SIG-M5 treated with dmso at 0.1 percent for 504 hours (cell line): ENCODE measurements around the gene ADARB2.
"Not testable (repeated sequence)": the region's sequence is repeated elsewhere in the genome, so short reads cannot be mapped to it uniquely, and the experiment has no call there.

ENCODE experiments used
- DNase-seq: peaks from one replicate; lab custom pipeline; 2025; ENCODE audit not compliant: unreplicated experiment; lab: John Stamatoyannopoulos, UW

Gene ADARB2

DNA sequence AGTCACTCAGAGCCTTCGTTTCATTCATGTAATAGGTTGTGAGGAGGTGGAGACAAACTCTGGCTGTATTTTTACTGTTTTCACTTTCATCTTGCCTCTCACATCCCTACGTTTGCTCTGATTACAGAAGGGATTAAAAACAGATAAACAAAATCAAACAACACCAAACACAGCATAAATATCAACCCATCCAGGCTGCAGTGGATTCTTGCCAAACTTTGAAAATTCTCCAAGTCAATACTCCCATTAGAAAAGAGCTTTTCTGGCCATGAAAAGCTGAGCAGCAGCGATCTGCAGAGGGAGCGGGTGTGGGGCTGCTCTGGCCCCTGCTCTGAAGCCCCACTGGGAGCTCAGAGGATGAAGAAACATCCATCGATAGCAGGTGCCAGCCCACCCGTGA is 397.9 kb downstream of the ADARB2 start:
- DNase-seq = no peak

- DNase-seq = no peak
Observed at GRCh38 chr10:1335642-1336041, 401.7 kb downstream of the ADARB2 start.

GRCh38 chr10:1333981-1334380 is 403.3 kb downstream of the ADARB2 start:
- DNase-seq = no peak

- DNase-seq = no peak
Observed at GRCh38 chr10:1331560-1331959, 405.8 kb downstream of the ADARB2 start.

DNA sequence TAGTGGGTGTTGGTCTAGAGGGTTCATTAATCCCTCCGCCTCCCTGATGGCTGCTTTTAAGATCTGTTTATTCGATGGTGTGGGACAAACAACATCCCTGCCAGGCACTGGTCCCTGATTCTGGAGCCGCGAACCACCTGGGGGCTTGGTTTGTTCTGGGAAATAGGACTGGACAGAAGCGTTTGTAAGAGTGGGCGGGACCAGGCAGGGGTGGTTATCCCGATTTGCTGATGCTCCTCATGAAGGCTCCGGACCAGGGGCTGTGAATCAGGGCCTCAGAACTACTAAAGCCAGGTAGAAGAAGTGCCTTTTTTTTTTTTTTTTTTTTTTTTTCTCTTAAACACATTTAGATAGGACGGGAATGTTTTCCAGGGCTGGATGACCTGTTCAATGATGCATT is 407.7 kb downstream of the ADARB2 start:
- no peak for DNase-seq

DNA sequence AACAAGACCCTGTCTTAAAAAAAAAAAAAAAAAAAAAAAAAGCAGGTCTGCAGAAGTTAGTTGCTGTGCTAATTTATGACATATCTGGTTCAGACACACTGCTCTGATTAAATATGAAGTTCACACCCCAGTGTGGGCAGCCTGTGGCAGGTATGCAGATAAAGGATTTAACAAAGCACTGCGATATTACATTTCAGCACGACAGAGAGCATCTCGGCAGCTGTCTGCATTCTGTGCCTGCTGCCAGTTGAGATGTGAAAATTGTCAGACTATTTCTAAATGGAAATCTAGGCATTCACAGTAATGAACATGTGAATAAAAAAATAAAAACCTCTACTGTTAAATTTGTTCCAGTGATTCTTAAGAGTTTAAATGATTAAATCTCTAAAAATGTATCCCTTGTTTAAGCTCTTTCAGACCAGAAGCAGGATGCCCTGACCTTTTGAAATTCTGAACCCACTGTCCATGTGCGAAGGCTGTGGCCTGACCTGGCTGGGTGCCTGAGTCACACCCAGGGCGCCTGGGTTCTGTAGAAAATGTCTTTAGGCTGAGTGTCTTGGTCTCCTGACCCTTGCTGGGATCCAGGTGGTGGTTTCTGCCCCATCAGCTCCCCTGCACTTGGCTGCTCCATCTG is 408.2 kb downstream of the ADARB2 start:
- no peak for DNase-seq

GRCh38 chr10:1328161-1328823 is 409.0 kb downstream of the ADARB2 start:
- DNase-seq = no peak

DNA sequence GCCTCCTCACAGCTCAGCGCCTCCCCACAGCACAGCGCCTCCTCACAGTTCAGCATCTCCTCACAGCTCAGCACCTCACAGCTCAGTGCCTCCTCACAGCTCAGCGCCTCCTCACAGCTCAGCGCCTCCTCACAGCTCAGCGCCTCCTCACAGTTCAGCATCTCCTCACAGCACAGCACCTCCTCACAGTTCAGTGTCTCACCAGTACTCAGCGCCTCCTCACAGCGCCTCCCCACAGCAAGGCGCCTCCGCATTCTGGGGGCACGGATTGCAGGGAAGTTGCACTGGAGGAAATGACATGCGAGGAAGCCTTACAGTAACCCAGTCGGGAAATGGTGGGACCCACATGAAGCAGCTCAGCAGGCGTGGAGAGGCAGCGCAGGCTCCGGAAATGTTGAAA is 409.6 kb downstream of the ADARB2 start:
- no peak for DNase-seq

GRCh38 chr10:1326514-1326913 is 410.8 kb downstream of the ADARB2 start:
- not testable (repeated sequence) for DNase-seq

DNA sequence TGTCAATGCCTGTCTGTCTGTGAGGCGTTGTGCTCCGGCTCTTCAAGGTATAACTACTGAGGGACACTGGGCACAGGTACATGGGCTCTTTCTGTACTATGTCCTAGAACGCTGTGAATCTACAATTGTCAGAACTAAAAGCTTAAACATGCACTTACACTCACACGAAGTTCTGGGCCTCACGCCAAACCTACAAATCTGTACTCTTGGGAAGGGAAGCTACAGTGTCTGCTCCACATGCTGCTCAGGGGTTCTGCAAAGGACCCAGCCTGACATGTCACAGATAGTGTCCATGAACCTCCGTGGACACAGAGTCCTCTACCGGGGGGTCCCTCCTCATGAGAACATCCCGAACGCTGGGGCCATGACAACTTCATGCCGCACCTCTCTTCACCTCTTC is 412.4 kb downstream of the ADARB2 start:
- no peak for DNase-seq

- DNase-seq = no peak
Observed at GRCh38 chr10:1323951-1324350, 413.4 kb downstream of the ADARB2 start.

GRCh38 chr10:1320739-1321320 is 416.5 kb downstream of the ADARB2 start:
- no peak for DNase-seq

GRCh38 chr10:1316809-1317143 is 420.5 kb downstream of the ADARB2 start:
- no peak for DNase-seq

DNA sequence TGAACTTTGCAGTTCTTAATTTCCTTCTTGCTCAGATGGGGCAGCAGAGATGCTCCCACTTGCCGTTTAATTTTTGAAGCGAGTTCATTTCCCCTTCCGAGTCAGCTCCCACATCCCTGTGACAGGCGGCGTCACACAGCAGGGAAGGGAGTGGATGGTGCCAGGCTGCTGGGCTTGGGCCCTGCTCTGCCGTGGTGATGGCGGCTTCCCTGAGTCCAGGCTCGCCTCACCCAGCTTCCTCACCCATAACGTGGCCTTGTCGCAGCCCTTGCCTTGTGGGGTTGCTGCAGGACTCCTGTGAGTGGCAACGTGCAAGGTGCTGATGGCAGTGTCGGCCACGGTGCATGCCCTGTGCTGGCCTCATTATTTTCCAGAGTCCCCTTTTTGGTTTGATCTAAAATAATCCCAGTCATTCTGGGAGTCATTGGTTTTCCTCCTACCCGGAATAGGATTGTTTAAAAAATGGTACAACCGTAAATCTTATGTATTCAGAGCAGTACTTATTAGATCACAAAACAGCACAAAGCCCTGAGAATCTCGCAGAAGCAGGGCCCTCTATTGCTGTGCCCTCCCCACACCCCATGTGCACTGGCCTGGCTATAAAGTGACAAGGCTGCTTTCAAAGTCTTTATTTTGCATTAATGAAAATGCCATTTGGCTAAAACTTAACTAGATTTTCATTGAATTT is 421.1 kb downstream of the ADARB2 start:
- DNase-seq = no peak

DNA sequence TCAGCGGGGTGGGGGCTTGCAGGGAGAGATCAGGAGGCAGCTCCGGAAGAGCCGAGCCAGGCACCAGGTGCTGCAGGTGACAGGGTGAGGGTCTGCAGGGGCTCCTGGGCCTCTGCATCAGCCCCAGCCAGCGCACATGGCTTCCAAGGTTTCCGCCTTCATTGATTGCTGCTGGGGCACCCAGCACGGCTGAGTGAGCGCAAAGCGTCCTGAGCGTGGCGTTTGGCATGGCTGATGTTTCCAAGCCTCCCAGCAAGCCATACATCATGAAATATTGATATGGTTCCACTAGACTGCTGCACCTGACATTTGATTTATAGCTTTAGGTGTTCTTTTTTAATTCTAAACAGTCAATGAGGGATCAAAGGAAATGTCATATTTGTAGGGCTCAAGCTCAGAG is 422.1 kb downstream of the ADARB2 start:
- DNase-seq = no peak

DNA sequence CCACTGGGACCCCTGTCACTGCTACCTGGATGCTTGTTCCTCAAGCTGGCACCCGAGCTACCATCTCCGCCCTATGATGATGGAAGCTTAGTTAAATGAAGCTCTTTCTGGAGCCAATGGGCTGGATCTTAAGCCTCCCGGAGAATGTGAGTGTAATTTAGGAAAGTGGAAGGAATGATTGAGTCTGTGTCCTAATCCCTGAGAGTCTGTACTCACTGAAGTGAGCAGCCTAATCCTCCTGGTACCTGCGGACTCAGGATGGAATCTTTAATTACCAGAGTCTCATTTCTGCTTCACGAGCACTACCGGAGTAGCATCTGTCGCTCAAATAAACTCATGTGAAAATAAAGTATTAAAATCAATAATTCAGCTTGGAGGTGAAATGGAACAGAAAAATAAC is 425.6 kb downstream of the ADARB2 start:
- DNase-seq = no peak

DNA sequence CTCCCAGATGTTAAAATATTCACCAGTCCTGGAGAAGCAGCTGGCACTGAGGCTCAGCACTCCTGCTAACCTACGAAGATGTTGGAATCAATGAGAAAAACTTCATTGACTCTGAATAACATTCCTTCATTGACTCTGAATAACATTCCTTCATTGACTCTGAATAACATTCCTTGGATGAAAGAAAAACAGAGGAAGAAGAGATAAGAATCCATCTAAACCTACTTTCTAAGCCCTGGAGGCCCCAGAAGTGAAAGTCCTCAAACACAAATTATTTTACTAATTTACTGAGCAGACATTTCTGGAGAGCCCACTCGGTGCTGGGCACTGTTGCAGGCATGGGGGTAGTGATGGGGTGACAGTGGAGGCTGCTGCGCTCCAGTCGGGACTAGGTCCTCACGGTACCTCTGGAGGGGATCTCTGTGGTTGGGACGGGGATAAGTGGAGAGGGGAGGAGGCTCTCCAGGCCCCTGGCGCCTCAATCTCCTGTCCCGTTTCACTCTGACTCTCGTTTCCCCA is 427.0 kb downstream of the ADARB2 start:
- no peak for DNase-seq

GRCh38 chr10:1309617-1310270 is 427.6 kb downstream of the ADARB2 start:
- DNase-seq = no peak

- no peak for DNase-seq
Observed at GRCh38 chr10:1308962-1309616, 428.2 kb downstream of the ADARB2 start.

DNA sequence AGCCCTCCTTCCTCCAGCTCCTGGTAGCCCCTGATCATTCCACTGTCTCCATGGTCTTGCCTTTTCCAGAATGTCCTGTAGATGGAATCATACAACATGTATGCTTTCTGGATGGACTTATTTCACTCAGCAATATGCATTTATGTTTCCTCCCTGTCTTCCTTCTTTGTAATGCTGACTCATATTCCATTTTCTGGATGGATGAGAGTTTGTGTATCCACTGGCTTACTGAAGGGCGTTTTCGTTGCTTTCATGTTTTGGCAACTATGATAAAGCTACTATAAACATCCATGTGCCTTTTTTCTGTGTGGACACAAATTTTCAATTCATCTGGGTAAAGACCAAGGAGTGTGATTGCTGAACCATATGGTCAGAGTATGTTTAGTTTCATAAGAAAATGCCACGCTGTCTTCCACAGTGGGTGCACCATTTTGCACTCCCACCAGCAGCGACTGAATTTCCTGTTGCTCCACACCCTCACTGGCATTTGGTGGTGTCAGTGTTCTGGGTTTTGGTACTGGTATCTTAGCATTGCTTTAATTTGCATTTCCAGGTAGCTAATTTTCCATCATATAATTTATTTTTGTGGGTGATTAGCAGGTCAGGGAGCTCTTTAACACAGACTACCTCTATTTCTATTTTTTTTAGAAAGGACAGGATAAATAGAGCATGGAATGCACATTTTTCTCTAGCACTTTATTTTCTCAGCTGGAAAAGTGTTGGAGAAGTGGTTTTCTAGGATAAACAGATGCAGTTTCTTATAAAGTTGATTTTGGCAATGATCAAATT is 429.0 kb downstream of the ADARB2 start:
- DNase-seq = no peak
